Gastroesophageal sphincter (tissue), 3 donors: Measurements from ENCODE around the gene EHBP1.
"Not testable (repeated sequence)": the region's sequence is repeated elsewhere in the genome, so short reads cannot be mapped to it uniquely, and the experiment has no call there.

Source experiments
- POLR2AphosphoS5 ChIP-seq: sonication (generic); formaldehyde crosslinking; IDR thresholded peaks from one replicate; pipeline ENCODE4 v1.6.1; 2017; ENCODE audit warnings: antibody characterized with exemption
- TF ChIP-seq, protein P1 (sequence below), 4 experiments: fragments of 200-600 bp in 2 of 4; fragments of 450-650 bp in 2 of 4; sonication (generic) in 1 of 4; IDR thresholded peaks; one replicate each; pipeline ENCODE4 v1.5.1; 2017 to 2019; ENCODE audit warnings: antibody characterized with exemption in 4 of 4, mild to moderate bottlenecking in 2 of 4, moderate library complexity in 2 of 4

DNA sequence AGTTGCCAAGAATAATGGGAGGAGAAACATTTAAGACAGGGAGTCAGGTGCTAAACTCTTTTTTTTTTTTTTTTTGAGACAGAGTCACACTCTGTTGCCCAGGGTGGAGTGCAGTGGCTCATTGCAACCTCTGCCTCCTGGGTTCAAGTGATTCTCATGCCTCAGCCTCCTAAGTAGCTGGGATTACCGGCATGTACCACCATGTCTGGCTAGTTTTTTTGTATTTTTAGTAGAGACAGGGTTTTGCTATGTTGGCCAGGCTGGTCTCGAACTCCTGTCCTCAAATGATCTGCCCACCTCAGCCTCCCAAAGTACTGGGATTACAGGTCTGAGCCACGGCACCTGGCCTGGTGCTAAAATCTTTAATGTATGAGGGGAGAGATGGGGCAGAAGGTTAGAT is 7.7 kb downstream of the EHBP1 start:
- not testable (repeated sequence) for TF ChIP-seq POLR2AphosphoS5
- TF ChIP-seq, protein P1, sequence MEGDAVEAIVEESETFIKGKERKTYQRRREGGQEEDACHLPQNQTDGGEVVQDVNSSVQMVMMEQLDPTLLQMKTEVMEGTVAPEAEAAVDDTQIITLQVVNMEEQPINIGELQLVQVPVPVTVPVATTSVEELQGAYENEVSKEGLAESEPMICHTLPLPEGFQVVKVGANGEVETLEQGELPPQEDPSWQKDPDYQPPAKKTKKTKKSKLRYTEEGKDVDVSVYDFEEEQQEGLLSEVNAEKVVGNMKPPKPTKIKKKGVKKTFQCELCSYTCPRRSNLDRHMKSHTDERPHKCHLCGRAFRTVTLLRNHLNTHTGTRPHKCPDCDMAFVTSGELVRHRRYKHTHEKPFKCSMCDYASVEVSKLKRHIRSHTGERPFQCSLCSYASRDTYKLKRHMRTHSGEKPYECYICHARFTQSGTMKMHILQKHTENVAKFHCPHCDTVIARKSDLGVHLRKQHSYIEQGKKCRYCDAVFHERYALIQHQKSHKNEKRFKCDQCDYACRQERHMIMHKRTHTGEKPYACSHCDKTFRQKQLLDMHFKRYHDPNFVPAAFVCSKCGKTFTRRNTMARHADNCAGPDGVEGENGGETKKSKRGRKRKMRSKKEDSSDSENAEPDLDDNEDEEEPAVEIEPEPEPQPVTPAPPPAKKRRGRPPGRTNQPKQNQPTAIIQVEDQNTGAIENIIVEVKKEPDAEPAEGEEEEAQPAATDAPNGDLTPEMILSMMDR (IDR thresholded peaks at IDR 0.05): not testable (repeated sequence)
